ENCODE data around the gene KAT8. TPM values are rescaled to one million over a fixed set of nuclear protein-coding genes. Genes with fewer than 3 reads are reported as not detected.
A peak's percentile ranks its signal among the peaks of the same experiment; 100 is the strongest.

The KAT8 gene
- total and polyA plus RNA-seq, 2 of the 13 experiments (the other 11 are each of a cell fraction or from before 2014, with no cell fraction given): 79.0 to 84.2 TPM

- peak; percentile 85 for TF ChIP-seq TFE3 (CRISPR knock-in tag; IDR thresholded peaks at IDR 0.05)
- peak; percentile 68; the same call in 1 of the 2 replicates for TF ChIP-seq TIGD3 (CRISPR knock-in tag; IDR thresholded peaks at IDR 0.05; ENCODE audit: borderline replicate concordance)
- no peak; the same call in none of the 2 replicates for TF ChIP-seq FOXO1 (CRISPR knock-in tag; IDR thresholded peaks at IDR 0.05)
- 0 out of 2 replicates have a peak, but pooled peaks have one; percentile 21 for TF ChIP-seq ZBTB42 (CRISPR knock-in tag; IDR thresholded peaks at IDR 0.05)
- TF ChIP-seq NFYB (CRISPR knock-in tag; IDR thresholded peaks at IDR 0.05): no peak
- TF ChIP-seq ZBTB34 (CRISPR knock-in tag; IDR thresholded peaks at IDR 0.05): 0 out of 2 replicates have a peak, but pooled peaks have one; percentile 42
- TF ChIP-seq HDAC2 (CRISPR knock-in tag; IDR thresholded peaks at IDR 0.05): peak; percentile 78
- TF ChIP-seq YY1 (IDR thresholded peaks at IDR 0.05; ENCODE audit: insufficient read depth, insufficient replicate concordance, low read depth, low read length): peak; percentile 86
- TF ChIP-seq ZKSCAN5 (CRISPR knock-in tag; IDR thresholded peaks at IDR 0.05): no peak
- TF ChIP-seq HMGXB3 (CRISPR knock-in tag; IDR thresholded peaks at IDR 0.05; ENCODE audit: borderline replicate concordance): no peak
- TF ChIP-seq ZNF367 (CRISPR knock-in tag; IDR thresholded peaks at IDR 0.05; ENCODE audit: borderline replicate concordance): no peak
- TF ChIP-seq GABPA (IDR thresholded peaks at IDR 0.05; ENCODE audit: low read depth, low read length): peak; percentile 26; the same call in 1 of the 2 replicates
- peak; percentile 69 for TF ChIP-seq GABPA (CRISPR knock-in tag; IDR thresholded peaks at IDR 0.05; ENCODE audit: low read depth)
- TF ChIP-seq TRIM22 (IDR thresholded peaks at IDR 0.05): no peak
- no peak; the same call in 1 of the 2 replicates for TF ChIP-seq ETV6 (CRISPR knock-in tag; conservative IDR thresholded peaks at IDR 0.05)
- no peak for TF ChIP-seq ZBTB46 (CRISPR knock-in tag; IDR thresholded peaks at IDR 0.05; ENCODE audit: borderline replicate concordance)
These were observed 24.9 kb downstream of the KAT8 start (continued) for GRCh38 chr16:31142109-31143010.

Measured in HepG2 (cell line).